Calu3 (cell line): ENCODE data around the gene FGD3. TPM values are rescaled to one million over a fixed set of nuclear protein-coding genes. Genes with fewer than 3 reads are reported as not detected.

Experiments
- BruUV-seq: library from RNA; stranded (reverse); fragments of 400-500 nt; replicated peaks from 2 replicates; lab custom pipeline; 2021; lab: Mats Ljungman, UMichigan
- CTCF ChIA-PET: fragments of 300-600 bp; sonication (Branson Sonifier 250); formaldehyde crosslinking; loops from one replicate; lab custom pipeline; 2022; ENCODE audit warnings: antibody characterized with exemption; lab: Charles Lee
- DNase-seq: peaks from one replicate; pipeline ENCODE4 v3.0.0; 2022
- H3K27ac Mint-ChIP-seq: one replicate; pipeline ENCODE4 v1.8.0; 2022; ENCODE audit warnings: mixed read lengths; ENCODE audit not compliant: unreplicated experiment
- H3K27me3 Mint-ChIP-seq: one replicate; pipeline ENCODE4 v1.8.0; 2022; ENCODE audit warnings: mixed read lengths; ENCODE audit not compliant: unreplicated experiment
- H3K36me3 Mint-ChIP-seq: one replicate; pipeline ENCODE4 v1.8.0; 2022; ENCODE audit warnings: mild to moderate bottlenecking, moderate library complexity, mixed read lengths; ENCODE audit not compliant: insufficient read depth, unreplicated experiment
- H3K4me1 Mint-ChIP-seq: one replicate; pipeline ENCODE4 v1.8.0; 2022; ENCODE audit warnings: mild to moderate bottlenecking, low read depth, mixed read lengths; ENCODE audit not compliant: unreplicated experiment
- H3K4me3 Mint-ChIP-seq: one replicate; pipeline ENCODE4 v1.8.0; 2022; ENCODE audit warnings: mild to moderate bottlenecking, low read depth, moderate library complexity, mixed read lengths; ENCODE audit not compliant: unreplicated experiment
- H3K9me3 Mint-ChIP-seq: one replicate; pipeline ENCODE4 v1.8.0; 2022; ENCODE audit warnings: low read depth, mixed read lengths; ENCODE audit not compliant: unreplicated experiment
- intact Hi-C: fragments of 100-400 bp; cut with micrococcal nuclease; formaldehyde crosslinking; loops from one replicate; pipeline ENCODE4 v1.10.0; 2022; ENCODE audit not compliant: unreplicated experiment
- total RNA-seq: library from RNA; stranded (reverse); gene quantifications from 2 replicates; pipeline ENCODE4 v1.2.3, GENCODE V29; 2022
- TF ChIP-seq, protein P1 (sequence below): fragments of 200-600 bp; IDR thresholded peaks from one replicate; pipeline ENCODE4 v1.8.0; 2022; ENCODE audit warnings: antibody characterized with exemption; ENCODE audit not compliant: unreplicated experiment

FGD3 gene
- total RNA-seq, 1 experiment from 2014 or later: 3.1 TPM

DNA sequence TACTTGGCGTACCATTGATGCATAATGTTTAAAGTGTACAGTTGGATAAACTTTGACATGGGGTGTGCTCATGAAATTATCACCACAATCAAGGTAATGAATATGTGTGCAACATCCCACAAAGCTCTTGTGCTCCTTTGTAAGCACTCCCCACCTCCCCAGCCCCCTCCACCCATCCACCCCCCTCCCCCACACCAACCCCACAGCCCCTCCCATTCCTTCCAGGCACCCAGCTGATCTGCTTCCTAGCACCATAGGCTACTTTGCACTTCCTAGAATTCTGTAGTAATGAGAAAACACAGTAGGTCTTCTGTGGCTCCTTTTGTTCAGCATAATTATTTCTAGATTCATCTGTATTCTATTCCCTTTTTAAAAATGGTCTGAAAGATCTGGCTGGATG, 24.5 kb downstream of the FGD3 start:
- Mint-ChIP-seq H3K27me3 (no peaks in the 10 kb centered on the region), H3K4me1 (peaks cover 27% of the 10 kb centered on the region), H3K27ac (no peak overlapping the region), H3K9me3 (no peaks in the 10 kb centered on the region), H3K4me3 (no peak overlapping the region), H3K36me3 (peaks cover 9% of the 10 kb centered on the region)
- no peak for DNase-seq
- TF ChIP-seq, protein P1, sequence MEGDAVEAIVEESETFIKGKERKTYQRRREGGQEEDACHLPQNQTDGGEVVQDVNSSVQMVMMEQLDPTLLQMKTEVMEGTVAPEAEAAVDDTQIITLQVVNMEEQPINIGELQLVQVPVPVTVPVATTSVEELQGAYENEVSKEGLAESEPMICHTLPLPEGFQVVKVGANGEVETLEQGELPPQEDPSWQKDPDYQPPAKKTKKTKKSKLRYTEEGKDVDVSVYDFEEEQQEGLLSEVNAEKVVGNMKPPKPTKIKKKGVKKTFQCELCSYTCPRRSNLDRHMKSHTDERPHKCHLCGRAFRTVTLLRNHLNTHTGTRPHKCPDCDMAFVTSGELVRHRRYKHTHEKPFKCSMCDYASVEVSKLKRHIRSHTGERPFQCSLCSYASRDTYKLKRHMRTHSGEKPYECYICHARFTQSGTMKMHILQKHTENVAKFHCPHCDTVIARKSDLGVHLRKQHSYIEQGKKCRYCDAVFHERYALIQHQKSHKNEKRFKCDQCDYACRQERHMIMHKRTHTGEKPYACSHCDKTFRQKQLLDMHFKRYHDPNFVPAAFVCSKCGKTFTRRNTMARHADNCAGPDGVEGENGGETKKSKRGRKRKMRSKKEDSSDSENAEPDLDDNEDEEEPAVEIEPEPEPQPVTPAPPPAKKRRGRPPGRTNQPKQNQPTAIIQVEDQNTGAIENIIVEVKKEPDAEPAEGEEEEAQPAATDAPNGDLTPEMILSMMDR: no peak
- intact Hi-C loops: no loop called here
- CTCF ChIA-PET: no interaction called here
- no TSS peak for BruUV-seq

DNA sequence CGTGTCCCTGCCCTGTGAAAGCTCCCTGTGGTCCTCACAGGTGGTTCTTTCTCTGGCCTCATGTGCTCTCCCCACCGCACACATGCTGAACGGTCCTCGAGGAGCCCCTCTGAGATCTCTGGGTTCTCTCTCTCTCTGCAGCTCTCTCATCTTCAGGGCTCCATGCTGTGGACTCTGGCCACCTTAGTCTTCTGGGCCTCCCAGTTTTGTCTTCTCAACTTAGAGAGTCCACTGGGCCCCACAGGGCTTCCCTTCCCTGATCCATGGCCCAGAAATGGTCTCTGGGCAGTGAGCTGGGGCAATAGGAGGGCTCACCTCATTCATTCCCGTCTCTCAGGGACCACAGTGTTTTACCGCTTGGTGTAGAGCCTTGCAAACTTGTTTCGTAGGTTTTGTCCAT, 26.4 kb downstream of the FGD3 start:
- H3K27ac Mint-ChIP-seq: peak overlapping the region; percentile 92

DNA sequence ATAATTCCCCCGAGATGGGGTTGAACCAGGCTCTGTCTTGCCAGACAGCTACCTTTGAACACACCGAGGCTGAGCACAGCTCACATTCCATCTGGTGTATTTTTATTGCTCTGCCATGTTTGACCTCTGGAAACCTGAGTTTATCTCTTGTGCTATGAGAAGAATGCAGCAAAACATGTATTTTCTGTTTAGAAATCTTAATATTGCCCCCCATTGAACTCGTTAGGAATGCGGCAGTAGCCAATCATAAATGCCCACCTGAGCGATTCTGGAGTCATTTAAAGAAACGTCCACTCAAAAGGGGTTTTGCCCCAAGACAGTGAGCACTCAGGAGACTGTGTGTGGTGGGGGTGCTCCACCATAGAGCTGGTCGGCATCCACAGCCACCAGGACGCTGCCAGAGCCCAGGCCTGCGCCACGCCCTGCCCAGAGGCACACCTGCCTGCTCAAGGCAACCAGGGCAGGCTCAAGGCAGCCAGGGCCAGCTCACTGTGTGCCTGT, 26.9 kb downstream of the FGD3 start:
- Mint-ChIP-seq H3K36me3 (peaks cover 9% of the 10 kb centered on the region), H3K4me3 (peak overlapping the region; percentile 68), H3K27me3 (no peaks in the 10 kb centered on the region), H3K4me1 (peaks cover 37% of the 10 kb centered on the region), H3K27ac (peak overlapping the region; percentile 92), H3K9me3 (no peaks in the 10 kb centered on the region)
- intact Hi-C loops: no loop called here
- peak; percentile 86 for DNase-seq
- BruUV-seq: no TSS peak
- TF ChIP-seq, protein P1: no peak
- CTCF ChIA-PET: interaction anchor here (0.5 to 2.0 kb wide), 4 partner anchors 11 to 1021 kb away, joined by 4 to 11 read pairs (median 7); no protein-coding TSS in a partner anchor

More for the DNA sequence above, 26.4 kb downstream of the FGD3 start:
- CTCF ChIA-PET: interaction anchor here (0.5 to 2.0 kb wide), 3 partner anchors 11 to 1021 kb away, joined by 5 to 11 read pairs (median 9); no protein-coding TSS in a partner anchor
- H3K4me3 Mint-ChIP-seq: peak overlapping the region; percentile 68
- peaks cover 9% of the 10 kb centered on the region for H3K36me3 Mint-ChIP-seq
- H3K9me3 Mint-ChIP-seq: no peaks in the 10 kb centered on the region
- intact Hi-C loops: no loop called here
- DNase-seq: no peak
- no peaks in the 10 kb centered on the region for H3K27me3 Mint-ChIP-seq
- BruUV-seq: no TSS peak
- TF ChIP-seq, protein P1: no peak
- peaks cover 36% of the 10 kb centered on the region for H3K4me1 Mint-ChIP-seq

DNA sequence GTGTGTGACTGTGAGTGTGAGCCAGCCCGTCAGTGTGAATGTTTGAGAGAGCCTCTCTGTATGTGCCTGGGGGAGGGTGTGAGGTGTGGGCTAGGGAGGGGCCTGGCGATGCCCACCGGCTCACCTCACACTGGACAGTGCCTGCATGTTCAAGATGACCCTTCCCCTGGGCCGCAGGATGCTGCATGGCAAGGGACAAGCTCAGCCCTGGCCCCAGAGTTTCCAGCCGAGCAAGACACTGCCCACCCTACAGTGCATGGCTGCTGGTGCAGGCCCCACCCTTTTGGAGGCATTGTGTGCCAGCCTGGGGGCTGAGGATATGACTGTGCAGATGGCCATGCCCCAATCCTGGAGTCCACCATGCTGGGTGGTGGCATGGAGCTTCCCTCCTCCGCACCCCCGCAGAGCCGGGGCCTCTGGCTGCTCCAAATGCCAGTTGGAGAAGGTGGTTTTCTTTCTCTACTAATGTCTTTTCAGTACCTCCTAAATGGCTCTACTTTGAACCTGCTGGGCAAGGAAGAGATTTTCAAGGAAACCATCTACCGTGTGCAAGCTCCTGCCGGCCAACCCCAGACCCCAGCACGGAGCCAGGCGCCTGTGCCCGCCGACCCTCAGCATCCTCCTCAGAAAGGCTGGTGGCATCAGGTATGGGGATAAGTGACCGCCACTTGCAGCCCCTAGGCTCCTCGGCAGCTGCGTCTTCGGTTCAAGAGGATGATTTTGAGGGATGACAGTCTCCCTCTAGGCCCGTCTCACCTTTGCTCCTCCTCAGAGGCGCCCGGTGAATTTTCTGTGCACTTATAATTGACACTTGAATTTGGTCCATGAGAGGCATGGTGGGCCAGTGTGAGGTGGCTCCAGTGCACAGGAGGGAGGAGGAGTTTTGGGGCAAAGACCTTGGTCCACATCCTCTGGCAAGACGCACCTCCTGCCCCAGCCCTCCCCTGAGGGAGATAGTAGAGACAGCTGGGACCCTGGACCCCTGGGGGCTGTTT, 27.7 kb downstream of the FGD3 start:
- Mint-ChIP-seq H3K36me3 (peaks cover 9% of the 10 kb centered on the region), H3K4me3 (peak overlapping the region; percentile 68), H3K4me1 (peaks cover 46% of the 10 kb centered on the region), H3K9me3 (no peaks in the 10 kb centered on the region), H3K27me3 (no peaks in the 10 kb centered on the region), H3K27ac (peak overlapping the region; percentile 92)
- TSS peak; percentile 34 for BruUV-seq
- DNase-seq: no peak
- CTCF ChIA-PET: interaction anchor here (1.5 to 2.0 kb wide), 3 partner anchors 12 to 29 kb away, joined by 4 to 11 read pairs (median 9); no protein-coding TSS in a partner anchor
- intact Hi-C loops: no loop called here
- TF ChIP-seq, protein P1: no peak
